Measurements from ENCODE around the gene ATP6V0E1.

The ATP6V0E1 gene

GRCh38 chr5:172959824-172960799 is 23.5 kb upstream of the ATP6V0E1 start:
- no peak for TF ChIP-seq SIN3A (IDR thresholded peaks at IDR 0.05; ENCODE audit: borderline replicate concordance, insufficient read depth, low read length)
- TF ChIP-seq TAF1 (IDR thresholded peaks at IDR 0.05; ENCODE audit: borderline replicate concordance, insufficient read depth, low read length) = no peak
- no peak for TF ChIP-seq POLR2AphosphoS5 (IDR thresholded peaks at IDR 0.05; ENCODE audit: low read depth, low read length)
- TF ChIP-seq, protein P1, sequence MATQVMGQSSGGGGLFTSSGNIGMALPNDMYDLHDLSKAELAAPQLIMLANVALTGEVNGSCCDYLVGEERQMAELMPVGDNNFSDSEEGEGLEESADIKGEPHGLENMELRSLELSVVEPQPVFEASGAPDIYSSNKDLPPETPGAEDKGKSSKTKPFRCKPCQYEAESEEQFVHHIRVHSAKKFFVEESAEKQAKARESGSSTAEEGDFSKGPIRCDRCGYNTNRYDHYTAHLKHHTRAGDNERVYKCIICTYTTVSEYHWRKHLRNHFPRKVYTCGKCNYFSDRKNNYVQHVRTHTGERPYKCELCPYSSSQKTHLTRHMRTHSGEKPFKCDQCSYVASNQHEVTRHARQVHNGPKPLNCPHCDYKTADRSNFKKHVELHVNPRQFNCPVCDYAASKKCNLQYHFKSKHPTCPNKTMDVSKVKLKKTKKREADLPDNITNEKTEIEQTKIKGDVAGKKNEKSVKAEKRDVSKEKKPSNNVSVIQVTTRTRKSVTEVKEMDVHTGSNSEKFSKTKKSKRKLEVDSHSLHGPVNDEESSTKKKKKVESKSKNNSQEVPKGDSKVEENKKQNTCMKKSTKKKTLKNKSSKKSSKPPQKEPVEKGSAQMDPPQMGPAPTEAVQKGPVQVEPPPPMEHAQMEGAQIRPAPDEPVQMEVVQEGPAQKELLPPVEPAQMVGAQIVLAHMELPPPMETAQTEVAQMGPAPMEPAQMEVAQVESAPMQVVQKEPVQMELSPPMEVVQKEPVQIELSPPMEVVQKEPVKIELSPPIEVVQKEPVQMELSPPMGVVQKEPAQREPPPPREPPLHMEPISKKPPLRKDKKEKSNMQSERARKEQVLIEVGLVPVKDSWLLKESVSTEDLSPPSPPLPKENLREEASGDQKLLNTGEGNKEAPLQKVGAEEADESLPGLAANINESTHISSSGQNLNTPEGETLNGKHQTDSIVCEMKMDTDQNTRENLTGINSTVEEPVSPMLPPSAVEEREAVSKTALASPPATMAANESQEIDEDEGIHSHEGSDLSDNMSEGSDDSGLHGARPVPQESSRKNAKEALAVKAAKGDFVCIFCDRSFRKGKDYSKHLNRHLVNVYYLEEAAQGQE (IDR thresholded peaks at IDR 0.05; ENCODE audit: insufficient read depth in 1 of 2, low read depth in 2 of 2, low read length in 2 of 2) = no peak
- no peak for TF ChIP-seq FOXP2 (optimal IDR thresholded peaks at IDR 0.05; ENCODE audit: borderline replicate concordance, extremely low read depth, extremely low read length, insufficient read depth)

DNA sequence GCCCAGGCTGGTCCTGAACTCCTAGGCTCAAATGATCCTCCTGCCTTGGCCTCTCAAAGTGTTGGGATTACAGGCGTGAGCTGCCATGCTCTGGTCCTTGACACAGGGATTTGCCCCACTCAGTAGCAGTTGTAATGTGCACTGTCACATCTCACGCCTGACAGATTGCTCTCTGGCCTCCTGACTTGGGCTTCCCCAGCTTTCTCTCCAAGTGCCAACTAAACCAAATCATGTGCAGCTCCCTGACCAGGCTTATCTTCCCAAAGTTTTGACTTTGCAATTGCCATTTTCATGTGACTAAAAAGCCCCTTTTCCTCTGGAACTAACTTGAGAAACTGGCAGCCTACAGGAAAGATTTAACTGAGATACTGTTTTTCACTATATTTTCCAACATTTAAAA is 13.7 kb upstream of the ATP6V0E1 start:
- TF ChIP-seq, protein P1 (IDR thresholded peaks at IDR 0.05; ENCODE audit: insufficient read depth in 1 of 2, low read depth in 2 of 2, low read length in 2 of 2) = no peak
- TF ChIP-seq SIN3A (IDR thresholded peaks at IDR 0.05; ENCODE audit: borderline replicate concordance, insufficient read depth, low read length) (no peak), TAF1 (IDR thresholded peaks at IDR 0.05; ENCODE audit: borderline replicate concordance, insufficient read depth, low read length) (no peak), POLR2AphosphoS5 (IDR thresholded peaks at IDR 0.05; ENCODE audit: low read depth, low read length) (no peak), FOXP2 (optimal IDR thresholded peaks at IDR 0.05; ENCODE audit: borderline replicate concordance, extremely low read depth, extremely low read length, insufficient read depth) (no peak)

- no peak for TF ChIP-seq FOXP2 (optimal IDR thresholded peaks at IDR 0.05; ENCODE audit: borderline replicate concordance, extremely low read depth, extremely low read length, insufficient read depth)
- TF ChIP-seq, protein P1 (IDR thresholded peaks at IDR 0.05; ENCODE audit: insufficient read depth in 1 of 2, low read depth in 2 of 2, low read length in 2 of 2) = no peak
- TF ChIP-seq SIN3A (IDR thresholded peaks at IDR 0.05; ENCODE audit: borderline replicate concordance, insufficient read depth, low read length) = no peak
- TF ChIP-seq TAF1 (IDR thresholded peaks at IDR 0.05; ENCODE audit: borderline replicate concordance, insufficient read depth, low read length) = no peak
- no peak for TF ChIP-seq POLR2AphosphoS5 (IDR thresholded peaks at IDR 0.05; ENCODE audit: low read depth, low read length)
Measured at GRCh38 chr5:172971482-172971881, 12.1 kb upstream of the ATP6V0E1 start.

DNA sequence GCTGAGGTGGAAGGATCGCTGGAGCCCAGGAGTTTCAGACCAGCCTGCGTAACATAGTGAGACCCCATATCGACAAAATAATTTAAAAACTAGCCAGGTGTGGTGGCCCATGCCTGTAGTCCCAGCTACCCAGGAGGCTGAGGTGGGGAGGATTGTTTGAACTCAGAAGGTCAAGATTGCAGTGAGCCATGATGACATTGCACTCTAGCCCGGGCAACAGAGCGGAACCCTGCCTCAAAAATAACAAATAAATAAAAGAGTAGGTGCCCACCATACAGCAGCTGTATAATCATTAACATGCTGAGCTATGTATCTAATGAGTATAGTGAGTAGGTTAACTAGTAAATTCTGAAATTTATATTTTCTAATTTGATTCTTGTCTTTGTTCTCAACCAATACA is 11.0 kb upstream of the ATP6V0E1 start:
- TF ChIP-seq SIN3A (IDR thresholded peaks at IDR 0.05; ENCODE audit: borderline replicate concordance, insufficient read depth, low read length) (no peak), FOXP2 (optimal IDR thresholded peaks at IDR 0.05; ENCODE audit: borderline replicate concordance, extremely low read depth, extremely low read length, insufficient read depth) (no peak), TAF1 (IDR thresholded peaks at IDR 0.05; ENCODE audit: borderline replicate concordance, insufficient read depth, low read length) (no peak), POLR2AphosphoS5 (IDR thresholded peaks at IDR 0.05; ENCODE audit: low read depth, low read length) (no peak)
- TF ChIP-seq, protein P1 (IDR thresholded peaks at IDR 0.05; ENCODE audit: insufficient read depth in 1 of 2, low read depth in 2 of 2, low read length in 2 of 2) = no peak
